G401.6 (cell line): ENCODE measurements around the gene AEN.
"Not testable (repeated sequence)": the region's sequence is repeated elsewhere in the genome, so short reads cannot be mapped to it uniquely, and the experiment has no call there.

Experiments
- FAIRE-seq: peaks from 2 replicates; lab custom pipeline; 2012; peaks lifted over from hg19 to GRCh38; lab: Jason Lieb, UNC

AEN gene

DNA sequence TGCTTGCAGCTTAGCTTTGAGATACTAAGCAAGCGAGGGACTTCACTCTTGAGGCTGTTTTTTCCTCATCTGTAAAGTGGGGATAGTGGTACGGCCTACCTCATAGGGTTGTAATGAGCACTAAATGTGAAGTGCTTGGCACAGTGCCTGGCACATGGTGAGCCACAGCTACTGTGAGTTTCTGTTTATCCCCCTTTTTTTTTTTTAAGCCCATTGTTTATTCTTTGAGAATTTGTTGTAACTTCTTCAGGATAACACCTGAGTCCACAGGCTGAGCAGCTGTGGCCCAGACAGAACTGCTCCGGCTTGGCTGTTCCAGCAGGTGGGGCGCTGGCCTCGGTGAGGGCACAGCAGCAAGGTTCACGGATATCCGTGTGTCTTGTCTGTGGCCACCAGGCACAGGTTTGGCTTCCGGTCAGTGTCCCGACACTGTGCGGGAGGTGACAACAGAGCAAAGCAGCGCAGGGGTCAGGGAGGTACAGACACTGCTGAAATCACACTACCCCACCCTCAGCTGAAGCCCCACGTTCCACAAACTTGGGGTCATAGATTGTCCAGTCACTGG, 10.4 kb downstream of the AEN start:
- no peak for FAIRE-seq

DNA sequence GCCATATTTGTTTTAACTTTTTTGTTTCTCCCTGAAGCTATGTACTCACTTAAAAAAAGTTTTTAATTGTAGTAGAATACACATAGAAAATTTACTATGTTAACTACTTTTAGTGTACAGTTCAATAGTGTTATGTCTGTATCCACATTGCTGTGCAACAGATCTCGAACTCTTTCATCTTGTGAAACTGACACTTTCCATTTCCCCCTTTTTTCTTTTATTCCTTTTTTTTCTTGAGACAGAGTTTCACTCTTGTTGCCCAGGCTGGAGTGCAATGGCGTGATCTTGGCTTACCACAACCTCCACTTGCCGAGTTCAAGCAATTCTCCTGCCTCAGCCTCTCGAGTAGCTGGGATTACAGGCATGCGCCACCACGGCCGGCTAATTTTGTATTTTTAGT, 11.7 kb downstream of the AEN start:
- FAIRE-seq = not testable (repeated sequence)

- no peak for FAIRE-seq
These were observed 13.3 kb downstream of the AEN start for GRCh38 chr15:88634449-88634848.

DNA sequence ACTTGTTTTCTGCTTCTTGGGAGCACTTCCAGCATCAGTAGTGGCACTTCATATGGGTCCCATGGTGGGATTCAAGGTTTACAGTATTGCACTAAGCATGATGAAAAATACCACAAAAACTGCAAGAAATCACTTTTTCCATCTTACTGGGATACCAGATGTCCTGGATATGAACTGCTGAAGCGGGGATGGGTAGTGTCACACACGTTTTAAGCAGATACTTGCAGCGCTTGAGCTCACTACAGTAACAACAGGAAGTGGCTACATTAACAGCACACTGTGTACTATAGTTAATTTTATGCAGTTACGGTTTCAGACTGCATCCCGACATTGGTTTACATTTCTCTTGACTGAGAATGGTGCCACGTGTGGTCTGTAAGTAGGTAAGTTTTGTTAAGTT, 14.2 kb downstream of the AEN start:
- FAIRE-seq = no peak

GRCh38 chr15:88636050-88636449, 14.9 kb downstream of the AEN start:
- no peak for FAIRE-seq

DNA sequence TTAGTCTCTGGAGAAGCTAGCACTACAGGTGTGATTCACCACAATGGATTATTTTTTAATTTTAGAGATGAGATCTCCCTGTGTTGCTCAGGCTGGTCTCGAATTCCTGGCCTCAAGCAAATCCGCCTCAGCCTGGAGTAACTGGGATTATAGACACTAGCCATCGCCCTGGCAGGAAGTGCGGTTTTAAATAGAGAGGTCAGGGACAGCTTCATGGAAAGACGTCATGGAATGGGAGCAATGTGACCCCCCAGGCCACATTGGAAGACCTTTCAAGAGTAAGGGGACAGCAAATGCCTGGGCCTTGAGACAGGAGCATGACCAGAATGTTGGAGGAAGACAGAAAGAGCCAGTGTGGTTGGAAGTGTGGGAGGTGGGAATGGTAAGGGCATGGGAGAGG, 15.5 kb downstream of the AEN start:
- no peak for FAIRE-seq

DNA sequence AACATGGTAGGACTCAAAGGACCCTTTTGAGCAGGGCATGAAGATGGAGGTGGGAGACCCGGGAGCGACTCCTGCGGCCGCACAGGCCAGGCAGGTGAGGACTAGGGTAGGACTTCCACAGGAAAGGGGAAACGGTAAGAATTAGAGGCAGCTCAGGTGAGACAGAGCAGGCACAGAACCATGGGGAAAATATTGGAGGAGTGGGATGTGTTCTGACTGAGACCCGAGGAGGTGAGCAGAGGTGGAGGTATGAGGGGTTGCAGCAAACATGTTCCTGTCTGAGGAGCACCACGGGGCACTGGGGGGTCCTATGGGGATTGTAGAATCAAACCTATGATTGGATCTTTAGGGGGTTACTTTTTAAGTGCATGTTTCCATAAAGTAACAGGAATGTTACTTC, 16.3 kb downstream of the AEN start:
- FAIRE-seq = no peak

GRCh38 chr15:88637841-88638625, 16.9 kb downstream of the AEN start:
- FAIRE-seq = no peak

DNA sequence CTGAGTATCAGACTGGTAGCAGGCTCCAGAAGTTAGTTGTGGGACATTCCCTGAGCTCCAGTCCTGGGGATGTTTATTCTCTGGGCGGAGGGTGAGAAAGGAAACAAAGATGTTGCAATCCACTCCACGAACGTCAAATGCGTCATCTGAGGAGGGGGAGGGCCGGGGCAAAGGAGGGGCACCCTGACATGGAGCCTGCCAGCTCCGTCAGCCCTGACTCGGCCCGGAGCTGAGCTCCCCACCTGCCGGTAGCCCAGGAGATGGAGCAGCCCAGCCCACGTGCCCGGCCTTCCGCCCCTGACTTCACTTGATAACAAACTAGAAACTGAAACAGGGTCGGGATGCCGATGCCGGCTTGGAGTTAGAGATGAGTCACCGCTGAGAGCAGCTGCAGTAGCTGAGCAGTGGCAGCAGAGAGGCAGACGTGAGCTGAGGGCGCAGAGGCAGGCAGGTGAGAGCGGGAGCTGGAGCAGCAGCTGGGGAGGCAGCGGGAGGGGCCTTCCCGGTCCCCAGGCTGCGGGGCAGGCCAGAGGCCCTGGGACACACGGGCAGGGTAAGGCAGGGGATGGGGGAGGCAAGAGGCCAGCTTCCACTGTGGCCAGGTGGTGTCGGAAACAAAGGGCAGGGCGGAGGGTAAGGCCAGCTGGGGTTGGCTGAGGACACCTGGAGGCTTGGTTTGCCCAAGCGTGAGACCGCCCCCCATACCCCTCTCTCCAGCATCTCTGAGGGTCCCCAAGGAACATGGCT, 17.7 kb downstream of the AEN start, which contains the start of gene ISG20:
Gene ISG20, plus strand, starts transcription at position 391 of the 747 bp plus-strand sequence. Its CDS starts 351 bp downstream, at position 742.
- FAIRE-seq = peak; percentile 77

DNA sequence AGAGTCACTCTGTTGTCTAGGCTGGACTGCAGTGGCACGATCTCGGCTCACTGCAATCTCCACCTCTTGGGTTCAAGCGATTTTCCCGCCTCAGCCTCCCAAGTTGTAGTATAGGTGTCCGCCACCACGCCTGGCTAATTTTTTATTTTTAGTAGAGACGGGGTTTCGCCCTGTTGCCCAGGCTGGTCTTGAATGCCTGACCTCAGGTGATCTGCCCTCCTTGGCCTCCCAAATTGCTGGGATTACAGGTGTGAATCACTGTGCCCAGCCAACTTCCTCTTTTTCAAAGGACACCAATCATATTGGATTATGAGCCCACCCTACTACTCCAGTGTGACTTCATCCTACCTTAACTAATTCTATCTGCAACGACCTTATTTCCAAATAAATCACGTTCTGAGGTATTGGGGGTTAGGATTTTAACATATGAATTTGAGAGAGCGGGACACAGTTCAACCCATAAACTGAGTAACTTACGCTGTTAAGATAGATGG, 20.9 kb downstream of the AEN start:
- no peak for FAIRE-seq

DNA sequence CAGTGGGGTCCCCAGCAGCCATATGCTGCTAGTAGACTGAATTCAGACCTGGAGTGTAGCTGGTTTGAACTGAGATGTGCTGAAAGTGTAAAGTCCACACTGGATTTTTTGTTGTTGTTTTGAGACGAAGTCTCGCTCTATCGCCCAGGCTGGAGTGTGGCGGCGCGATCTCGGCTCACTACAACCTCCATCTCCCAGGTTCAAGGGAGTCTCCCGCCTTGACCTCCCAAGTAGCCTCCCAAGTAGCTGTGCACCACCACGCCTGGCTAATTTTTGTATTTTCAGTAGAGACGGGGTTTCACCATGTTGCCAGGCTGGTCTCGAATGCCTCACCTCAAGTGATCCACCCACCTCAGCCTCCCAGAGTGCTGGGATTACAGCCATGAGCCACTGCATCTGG, 21.4 kb downstream of the AEN start:
- FAIRE-seq = not testable (repeated sequence)

- FAIRE-seq = no peak
These were observed 23.6 kb downstream of the AEN start for GRCh38 chr15:88644741-88645140.

- no peak for FAIRE-seq
These were observed 24.3 kb downstream of the AEN start for GRCh38 chr15:88645171-88646087.

DNA sequence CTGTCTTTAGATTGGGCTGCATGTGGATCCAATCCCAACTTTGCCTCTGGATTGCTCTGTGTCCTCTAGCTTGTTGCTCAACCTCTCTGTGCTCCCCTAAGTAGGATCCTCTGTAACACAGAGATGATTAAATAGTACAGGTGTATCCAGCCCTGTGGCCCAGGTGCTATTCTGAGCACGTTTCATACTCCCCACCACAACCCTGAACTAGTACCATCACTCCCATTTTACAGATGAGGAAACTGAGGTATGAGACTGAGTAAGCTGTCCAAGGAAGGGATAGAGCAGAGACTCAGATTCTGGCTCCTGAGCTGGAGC, 24.9 kb downstream of the AEN start:
- FAIRE-seq = no peak

DNA sequence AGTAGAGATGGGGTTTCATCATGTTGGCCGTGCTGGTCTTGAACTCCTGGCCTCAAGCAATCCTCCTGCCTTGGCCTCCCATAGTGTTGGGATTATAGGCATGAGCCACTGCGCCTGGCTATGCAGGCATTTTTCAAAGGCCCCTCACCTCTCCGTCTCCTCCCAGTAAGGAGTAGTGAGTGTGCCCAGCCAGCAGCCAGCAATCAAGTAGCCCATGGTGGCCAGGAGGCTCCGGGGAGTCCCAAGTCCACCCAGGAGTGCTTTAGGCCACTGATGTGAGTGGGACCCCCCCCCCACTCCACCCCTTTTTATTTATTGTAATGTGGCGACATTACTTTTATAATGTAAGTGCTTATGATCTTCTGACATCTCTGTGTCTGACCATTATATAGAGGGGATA, 25.8 kb downstream of the AEN start:
- no peak for FAIRE-seq

- FAIRE-seq = no peak
These were observed 26.4 kb downstream of the AEN start for GRCh38 chr15:88647351-88648105.

- FAIRE-seq = no peak
These were observed 27.4 kb downstream of the AEN start for GRCh38 chr15:88648357-88649214.

DNA sequence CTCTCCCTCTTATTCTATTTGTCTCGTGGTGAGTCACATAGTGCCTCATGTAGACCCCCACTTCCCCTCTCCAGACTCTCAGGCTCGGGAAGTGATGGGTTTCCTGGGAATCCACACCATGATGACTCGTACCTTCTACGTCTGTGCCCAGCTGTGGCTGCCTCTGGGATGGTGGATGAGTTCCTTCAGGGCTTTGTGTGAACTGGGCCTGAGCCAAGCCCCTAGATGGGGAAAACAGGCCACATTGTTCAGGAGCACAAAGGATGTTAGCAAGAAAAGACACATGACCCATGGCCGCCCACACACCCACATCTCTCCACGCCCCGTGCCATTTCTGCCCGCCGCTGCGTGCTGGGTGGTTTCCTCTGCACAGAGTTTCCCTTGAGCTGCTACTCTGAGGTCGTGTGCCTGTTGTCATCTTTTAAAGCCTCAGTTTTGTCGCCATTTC, 28.2 kb downstream of the AEN start:
- FAIRE-seq = no peak

GRCh38 chr15:88649753-88650551, 28.8 kb downstream of the AEN start:
- no peak for FAIRE-seq

DNA sequence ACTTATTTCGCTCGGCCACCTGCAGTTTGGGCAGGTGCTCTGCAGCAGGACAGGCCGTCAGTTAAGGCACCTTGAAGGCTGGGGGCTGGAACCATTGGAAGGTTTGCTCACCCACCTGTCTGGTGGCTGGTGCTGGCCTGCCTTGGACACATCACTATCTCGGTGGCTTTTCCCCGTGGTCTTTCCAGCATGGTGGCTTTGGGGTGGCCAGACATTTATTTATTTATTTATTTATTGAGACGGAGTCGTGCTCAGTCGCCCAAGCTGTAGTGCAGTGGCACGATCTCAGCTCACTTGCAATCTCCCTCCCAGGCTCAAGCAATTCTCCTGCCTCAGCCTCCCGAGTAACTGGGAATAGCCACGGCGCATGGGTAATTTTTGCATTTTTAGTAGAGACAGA, 29.4 kb downstream of the AEN start:
- no peak for FAIRE-seq
